GM23338 (cell line): ENCODE results near the gene GIGYF2. TPM values are rescaled to one million over a fixed set of nuclear protein-coding genes. Genes with fewer than 3 reads are reported as not detected.

Source experiments
- ATAC-seq: fragments of 200-7000 bp; cut with Tn5 transposase; 3 replicates; pipeline ENCODE4 v1.9.1; 2020
- DNase-seq: peaks from one replicate; pipeline ENCODE4 v3.0.0-alpha.2; 2015; ENCODE audit warnings: low spot score
- H2AFZ ChIP-seq: fragments of 200-600 bp; sonication (generic); 2 replicates; pipeline ENCODE4 v1.8.0; 2016; ENCODE audit warnings: antibody characterized with exemption, mild to moderate bottlenecking, moderate library complexity
- H3F3A ChIP-seq: fragments of 200-600 bp; sonication (generic); replicated peaks from 2 replicates; pipeline ENCODE4 v1.8.0; 2017; ENCODE audit warnings: antibody characterized with exemption, mixed run types, low read depth
- H3K27ac ChIP-seq: fragments of 200-600 bp; sonication (generic); 2 replicates; pipeline ENCODE4 v1.6.1; 2016; ENCODE audit warnings: low read depth
- H3K27me3 ChIP-seq: fragments of 200-600 bp; sonication (generic); 2 replicates; pipeline ENCODE4 v1.8.0; 2016; ENCODE audit warnings: mild to moderate bottlenecking, mixed run types, moderate library complexity; ENCODE audit not compliant: insufficient read depth
- H3K36me3 ChIP-seq: fragments of 200-600 bp; sonication (generic); 2 replicates; pipeline ENCODE4 v1.8.0; 2016; ENCODE audit warnings: mild to moderate bottlenecking; ENCODE audit not compliant: insufficient read depth
- H3K4me1 ChIP-seq: fragments of 200-600 bp; sonication (generic); 2 replicates; pipeline ENCODE4 v1.8.0; 2016; ENCODE audit warnings: mild to moderate bottlenecking, moderate library complexity; ENCODE audit not compliant: insufficient read depth
- H3K4me2 ChIP-seq: fragments of 200-600 bp; sonication (generic); 2 replicates; pipeline ENCODE4 v1.7.1; 2017; ENCODE audit warnings: mixed run types
- H3K4me3 ChIP-seq: fragments of 200-600 bp; sonication (generic); 2 replicates; pipeline ENCODE4 v1.6.1; 2016; ENCODE audit warnings: mixed run types
- H3K79me2 ChIP-seq: fragments of 200-600 bp; sonication (generic); replicated peaks from 2 replicates; pipeline ENCODE4 v1.8.0; 2017; ENCODE audit warnings: mild to moderate bottlenecking; ENCODE audit not compliant: insufficient read depth
- H3K9me2 ChIP-seq: fragments of 200-600 bp; sonication (generic); 2 replicates; pipeline ENCODE4 v1.8.0; 2017; ENCODE audit not compliant: insufficient read depth
- H4K20me1 ChIP-seq: fragments of 200-600 bp; sonication (generic); replicated peaks from 2 replicates; pipeline ENCODE4 v1.8.0; 2017; ENCODE audit warnings: mild to moderate bottlenecking; ENCODE audit not compliant: insufficient read depth
- H3K27ac Mint-ChIP-seq: 2 replicates; pipeline ENCODE4 v1.8.0; 2020; ENCODE audit warnings: inconsistent platforms, mild to moderate bottlenecking, moderate library complexity, mixed read lengths
- H3K27me3 Mint-ChIP-seq: 3 replicates; pipeline ENCODE4 v1.8.0; 2022; ENCODE audit warnings: low read depth, mild to moderate bottlenecking, moderate library complexity, mixed read lengths, inconsistent platforms; ENCODE audit not compliant: insufficient read depth, poor library complexity
- H3K36me3 Mint-ChIP-seq: 3 replicates; pipeline ENCODE4 v1.8.0; 2021; ENCODE audit warnings: low read depth, mild to moderate bottlenecking, inconsistent platforms, moderate library complexity, mixed read lengths
- H3K4me1 Mint-ChIP-seq: 3 replicates; pipeline ENCODE4 v1.8.0; 2020; ENCODE audit warnings: mild to moderate bottlenecking, inconsistent platforms, mixed read lengths
- H3K4me3 Mint-ChIP-seq: 3 replicates; pipeline ENCODE4 v1.8.0; 2021; ENCODE audit warnings: moderate library complexity, mild to moderate bottlenecking, inconsistent platforms, mixed read lengths
- H3K9me3 Mint-ChIP-seq: 3 replicates; pipeline ENCODE4 v1.8.0; 2020; ENCODE audit warnings: moderate library complexity, mild to moderate bottlenecking, inconsistent platforms, mixed read lengths
- CREB1 ChIP-seq: fragments of 250-450 bp; sonication (Bioruptor Pico); IDR thresholded peaks from 2 replicates; pipeline ENCODE4 v1.5.0; 2020; ENCODE audit warnings: low read depth, mild to moderate bottlenecking, moderate library complexity
- ETS1 ChIP-seq: IDR thresholded peaks from 2 replicates; pipeline ENCODE4 v1.6.1; 2016; ENCODE audit warnings: antibody characterized with exemption
- EZH2 ChIP-seq: fragments of 200-600 bp; sonication (generic); IDR thresholded peaks from one replicate; pipeline ENCODE4 v1.8.0; 2017; ENCODE audit warnings: antibody characterized with exemption, mild to moderate bottlenecking, low read depth; ENCODE audit not compliant: unreplicated experiment
- EZH2phosphoT487 ChIP-seq: fragments of 200-600 bp; sonication (generic); IDR thresholded peaks from one replicate; pipeline ENCODE4 v1.8.1; 2018; ENCODE audit warnings: antibody characterized with exemption; ENCODE audit not compliant: unreplicated experiment
- JUNB ChIP-seq: IDR thresholded peaks from one replicate; pipeline ENCODE4 v1.6.1; 2016; ENCODE audit warnings: antibody characterized with exemption; ENCODE audit not compliant: unreplicated experiment
- NANOG ChIP-seq: IDR thresholded peaks from 2 replicates; pipeline ENCODE4 v1.6.1; 2016; ENCODE audit warnings: antibody characterized with exemption, borderline replicate concordance
- POLR2AphosphoS5 ChIP-seq: IDR thresholded peaks from 2 replicates; pipeline ENCODE4 v1.6.1; 2016; ENCODE audit warnings: antibody characterized with exemption, low read depth
- REST ChIP-seq: IDR thresholded peaks from one replicate; pipeline ENCODE4 v1.6.1; 2018; ENCODE audit warnings: antibody characterized with exemption; ENCODE audit not compliant: unreplicated experiment
- STAT1 ChIP-seq: IDR thresholded peaks from one replicate; pipeline ENCODE4 v1.6.1; 2016; ENCODE audit warnings: antibody characterized with exemption; ENCODE audit not compliant: unreplicated experiment
- ZNF114 ChIP-seq: fragments of 250-450 bp; sonication (Bioruptor Pico); IDR thresholded peaks from 2 replicates; pipeline ENCODE4 v1.5.0; 2020; ENCODE audit warnings: mild to moderate bottlenecking, moderate library complexity
- ZNF331 ChIP-seq: fragments of 250-450 bp; sonication (Bioruptor Pico); IDR thresholded peaks from 2 replicates; pipeline ENCODE4 v1.5.0; 2020; ENCODE audit warnings: low read depth, mild to moderate bottlenecking, moderate library complexity
- polyA plus RNA-seq: library from polyadenylated mRNA; unstranded; fragments of >200 nt; fragmentation: Nextera tagmentation; extraction: Ambion mirVana; gene quantifications from 2 replicates; pipeline ENCODE4 v1.2.1, GENCODE V29; 2016
- total RNA-seq: library from RNA; depleted of rRNA; stranded (reverse); fragments of >200 nt; shearing (Covaris generic); gene quantifications from 2 replicates; pipeline ENCODE4 v1.2.3, GENCODE V29; 2014
- TF ChIP-seq, protein P1 (sequence below), 2 experiments: fragments of 200-600 bp in 1 of 2; sonication (generic) in 1 of 2; conservative IDR thresholded peaks; 2 replicates each; pipeline versions ENCODE4 v1.5.1 to v1.6.1; 2016 to 2017; ENCODE audit warnings: antibody characterized with exemption in 2 of 2, low read depth in 2 of 2, mild to moderate bottlenecking in 2 of 2, moderate library complexity in 1 of 2
- TF ChIP-seq, protein P2 (sequence below): fragments of 250-450 bp; sonication (Bioruptor Pico); IDR thresholded peaks from 2 replicates; pipeline ENCODE4 v1.5.0; 2020; ENCODE audit warnings: mild to moderate bottlenecking, moderate library complexity

Gene GIGYF2
- total and polyA plus RNA-seq, 2 experiments from 2014 or later, result 48.9 to 104 TPM

GRCh38 chr2:232794981-232795380, 97.8 kb downstream of the GIGYF2 start:
- DNase-seq, result no peak
- no peak for ATAC-seq
- H3K36me3 Mint-ChIP-seq, result peaks cover 51% of the 10 kb centered on the region
- H3K4me1 ChIP-seq, result peaks cover 5% of the 10 kb centered on the region; the same call in 1 of the 2 replicates
- no peaks in the 10 kb centered on the region for H3K9me3 Mint-ChIP-seq
- no peaks in the 10 kb centered on the region for H3K27me3 Mint-ChIP-seq
- H3K4me3 ChIP-seq, result no peak overlapping the region
- no peaks in the 10 kb centered on the region for H3K27me3 ChIP-seq
- H2AFZ ChIP-seq, result no peak overlapping the region
- H4K20me1 ChIP-seq, result no peaks in the 10 kb centered on the region; the same call in 1 of the 2 replicates
- no peak overlapping the region for H3K4me2 ChIP-seq
- peaks cover 29% of the 10 kb centered on the region for H3K36me3 ChIP-seq
- no peaks in the 10 kb centered on the region for H3K9me2 ChIP-seq
- H3F3A ChIP-seq, result no peaks in the 10 kb centered on the region
- H3K4me1 Mint-ChIP-seq, result peaks cover 7% of the 10 kb centered on the region; the same call in 2 of the 3 replicates
- H3K79me2 ChIP-seq, result no peaks in the 10 kb centered on the region; the same call in 1 of the 2 replicates
- no peak overlapping the region for H3K27ac ChIP-seq
- no peak for TF ChIP-seq EZH2
- no peak for TF ChIP-seq POLR2AphosphoS5
- TF ChIP-seq JUNB, result no peak
- no peak for TF ChIP-seq NANOG
- TF ChIP-seq ETS1, result no peak
- TF ChIP-seq, protein P1, sequence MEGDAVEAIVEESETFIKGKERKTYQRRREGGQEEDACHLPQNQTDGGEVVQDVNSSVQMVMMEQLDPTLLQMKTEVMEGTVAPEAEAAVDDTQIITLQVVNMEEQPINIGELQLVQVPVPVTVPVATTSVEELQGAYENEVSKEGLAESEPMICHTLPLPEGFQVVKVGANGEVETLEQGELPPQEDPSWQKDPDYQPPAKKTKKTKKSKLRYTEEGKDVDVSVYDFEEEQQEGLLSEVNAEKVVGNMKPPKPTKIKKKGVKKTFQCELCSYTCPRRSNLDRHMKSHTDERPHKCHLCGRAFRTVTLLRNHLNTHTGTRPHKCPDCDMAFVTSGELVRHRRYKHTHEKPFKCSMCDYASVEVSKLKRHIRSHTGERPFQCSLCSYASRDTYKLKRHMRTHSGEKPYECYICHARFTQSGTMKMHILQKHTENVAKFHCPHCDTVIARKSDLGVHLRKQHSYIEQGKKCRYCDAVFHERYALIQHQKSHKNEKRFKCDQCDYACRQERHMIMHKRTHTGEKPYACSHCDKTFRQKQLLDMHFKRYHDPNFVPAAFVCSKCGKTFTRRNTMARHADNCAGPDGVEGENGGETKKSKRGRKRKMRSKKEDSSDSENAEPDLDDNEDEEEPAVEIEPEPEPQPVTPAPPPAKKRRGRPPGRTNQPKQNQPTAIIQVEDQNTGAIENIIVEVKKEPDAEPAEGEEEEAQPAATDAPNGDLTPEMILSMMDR (conservative IDR thresholded peaks at IDR 0.05; ENCODE audit: low read depth in 2 of 2), result no peak
- TF ChIP-seq CREB1 (CRISPR knock-in tag), result no peak
- no peak for TF ChIP-seq ZNF114 (CRISPR knock-in tag)
- TF ChIP-seq EZH2phosphoT487, result no peak
- TF ChIP-seq ZNF331 (CRISPR knock-in tag), result no peak
- TF ChIP-seq STAT1, result no peak
- TF ChIP-seq, protein P2, sequence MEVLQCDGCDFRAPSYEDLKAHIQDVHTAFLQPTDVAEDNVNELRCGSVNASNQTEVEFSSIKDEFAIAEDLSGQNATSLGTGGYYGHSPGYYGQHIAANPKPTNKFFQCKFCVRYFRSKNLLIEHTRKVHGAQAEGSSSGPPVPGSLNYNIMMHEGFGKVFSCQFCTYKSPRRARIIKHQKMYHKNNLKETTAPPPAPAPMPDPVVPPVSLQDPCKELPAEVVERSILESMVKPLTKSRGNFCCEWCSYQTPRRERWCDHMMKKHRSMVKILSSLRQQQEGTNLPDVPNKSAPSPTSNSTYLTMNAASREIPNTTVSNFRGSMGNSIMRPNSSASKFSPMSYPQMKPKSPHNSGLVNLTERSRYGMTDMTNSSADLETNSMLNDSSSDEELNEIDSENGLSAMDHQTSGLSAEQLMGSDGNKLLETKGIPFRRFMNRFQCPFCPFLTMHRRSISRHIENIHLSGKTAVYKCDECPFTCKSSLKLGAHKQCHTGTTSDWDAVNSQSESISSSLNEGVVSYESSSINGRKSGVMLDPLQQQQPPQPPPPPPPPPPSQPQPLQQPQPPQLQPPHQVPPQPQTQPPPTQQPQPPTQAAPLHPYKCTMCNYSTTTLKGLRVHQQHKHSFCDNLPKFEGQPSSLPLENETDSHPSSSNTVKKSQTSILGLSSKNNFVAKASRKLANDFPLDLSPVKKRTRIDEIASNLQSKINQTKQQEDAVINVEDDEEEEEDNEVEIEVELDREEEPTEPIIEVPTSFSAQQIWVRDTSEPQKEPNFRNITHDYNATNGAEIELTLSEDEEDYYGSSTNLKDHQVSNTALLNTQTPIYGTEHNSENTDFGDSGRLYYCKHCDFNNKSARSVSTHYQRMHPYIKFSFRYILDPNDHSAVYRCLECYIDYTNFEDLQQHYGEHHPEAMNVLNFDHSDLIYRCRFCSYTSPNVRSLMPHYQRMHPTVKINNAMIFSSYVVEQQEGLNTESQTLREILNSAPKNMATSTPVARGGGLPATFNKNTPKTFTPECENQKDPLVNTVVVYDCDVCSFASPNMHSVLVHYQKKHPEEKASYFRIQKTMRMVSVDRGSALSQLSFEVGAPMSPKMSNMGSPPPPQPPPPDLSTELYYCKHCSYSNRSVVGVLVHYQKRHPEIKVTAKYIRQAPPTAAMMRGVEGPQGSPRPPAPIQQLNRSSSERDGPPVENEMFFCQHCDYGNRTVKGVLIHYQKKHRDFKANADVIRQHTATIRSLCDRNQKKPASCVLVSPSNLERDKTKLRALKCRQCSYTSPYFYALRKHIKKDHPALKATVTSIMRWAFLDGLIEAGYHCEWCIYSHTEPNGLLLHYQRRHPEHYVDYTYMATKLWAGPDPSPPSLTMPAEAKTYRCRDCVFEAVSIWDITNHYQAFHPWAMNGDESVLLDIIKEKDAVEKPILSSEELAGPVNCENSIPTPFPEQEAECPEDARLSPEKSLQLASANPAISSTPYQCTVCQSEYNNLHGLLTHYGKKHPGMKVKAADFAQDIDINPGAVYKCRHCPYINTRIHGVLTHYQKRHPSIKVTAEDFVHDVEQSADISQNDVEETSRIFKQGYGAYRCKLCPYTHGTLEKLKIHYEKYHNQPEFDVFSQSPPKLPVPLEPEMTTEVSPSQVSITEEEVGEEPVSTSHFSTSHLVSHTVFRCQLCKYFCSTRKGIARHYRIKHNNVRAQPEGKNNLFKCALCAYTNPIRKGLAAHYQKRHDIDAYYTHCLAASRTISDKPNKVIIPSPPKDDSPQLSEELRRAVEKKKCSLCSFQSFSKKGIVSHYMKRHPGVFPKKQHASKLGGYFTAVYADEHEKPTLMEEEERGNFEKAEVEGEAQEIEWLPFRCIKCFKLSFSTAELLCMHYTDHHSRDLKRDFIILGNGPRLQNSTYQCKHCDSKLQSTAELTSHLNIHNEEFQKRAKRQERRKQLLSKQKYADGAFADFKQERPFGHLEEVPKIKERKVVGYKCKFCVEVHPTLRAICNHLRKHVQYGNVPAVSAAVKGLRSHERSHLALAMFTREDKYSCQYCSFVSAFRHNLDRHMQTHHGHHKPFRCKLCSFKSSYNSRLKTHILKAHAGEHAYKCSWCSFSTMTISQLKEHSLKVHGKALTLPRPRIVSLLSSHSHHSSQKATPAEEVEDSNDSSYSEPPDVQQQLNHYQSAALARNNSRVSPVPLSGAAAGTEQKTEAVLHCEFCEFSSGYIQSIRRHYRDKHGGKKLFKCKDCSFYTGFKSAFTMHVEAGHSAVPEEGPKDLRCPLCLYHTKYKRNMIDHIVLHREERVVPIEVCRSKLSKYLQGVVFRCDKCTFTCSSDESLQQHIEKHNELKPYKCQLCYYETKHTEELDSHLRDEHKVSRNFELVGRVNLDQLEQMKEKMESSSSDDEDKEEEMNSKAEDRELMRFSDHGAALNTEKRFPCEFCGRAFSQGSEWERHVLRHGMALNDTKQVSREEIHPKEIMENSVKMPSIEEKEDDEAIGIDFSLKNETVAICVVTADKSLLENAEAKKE (CRISPR knock-in tag), result no peak
- TF ChIP-seq REST, result no peak
- H3K4me3 Mint-ChIP-seq, result no peak overlapping the region
- H3K27ac Mint-ChIP-seq, result no peak overlapping the region
